GM21447 (cell line): Measurements from ENCODE around the gene MATN1.

Experiments used
- ATAC-seq: cut with Tn5 transposase; IDR thresholded peaks from one replicate; pipeline ENCODE4 v1.9.1; 2021; ENCODE audit not compliant: unreplicated experiment

The MATN1 gene

DNA sequence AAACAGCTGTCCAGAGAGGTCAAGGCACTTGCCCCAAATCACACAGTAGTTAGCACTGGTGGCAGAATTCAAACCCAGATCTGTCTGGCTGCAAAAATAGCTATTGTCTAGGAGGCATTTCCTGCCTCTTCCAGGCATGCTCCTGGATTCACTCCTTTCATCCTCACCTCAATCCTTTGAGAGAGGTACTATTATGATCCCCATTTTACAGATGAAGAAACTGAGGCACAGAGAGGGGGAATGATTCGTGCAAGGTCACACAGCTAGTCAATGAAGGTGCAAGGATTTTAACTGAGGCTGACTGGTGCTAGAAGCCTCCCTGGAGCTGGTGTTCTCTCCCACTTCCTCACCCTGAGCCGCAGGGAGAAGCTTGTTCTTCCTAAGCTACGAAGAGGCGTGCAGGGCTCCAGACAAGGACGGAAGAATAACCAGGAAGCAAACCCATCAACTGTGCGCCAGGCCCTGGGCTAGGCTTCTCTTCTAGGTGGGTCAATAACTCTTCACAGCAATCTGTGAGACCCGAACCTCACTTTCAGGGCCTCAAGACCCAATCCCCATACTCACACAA is 34.8 kb upstream of the MATN1 start:
- no peak for ATAC-seq

DNA sequence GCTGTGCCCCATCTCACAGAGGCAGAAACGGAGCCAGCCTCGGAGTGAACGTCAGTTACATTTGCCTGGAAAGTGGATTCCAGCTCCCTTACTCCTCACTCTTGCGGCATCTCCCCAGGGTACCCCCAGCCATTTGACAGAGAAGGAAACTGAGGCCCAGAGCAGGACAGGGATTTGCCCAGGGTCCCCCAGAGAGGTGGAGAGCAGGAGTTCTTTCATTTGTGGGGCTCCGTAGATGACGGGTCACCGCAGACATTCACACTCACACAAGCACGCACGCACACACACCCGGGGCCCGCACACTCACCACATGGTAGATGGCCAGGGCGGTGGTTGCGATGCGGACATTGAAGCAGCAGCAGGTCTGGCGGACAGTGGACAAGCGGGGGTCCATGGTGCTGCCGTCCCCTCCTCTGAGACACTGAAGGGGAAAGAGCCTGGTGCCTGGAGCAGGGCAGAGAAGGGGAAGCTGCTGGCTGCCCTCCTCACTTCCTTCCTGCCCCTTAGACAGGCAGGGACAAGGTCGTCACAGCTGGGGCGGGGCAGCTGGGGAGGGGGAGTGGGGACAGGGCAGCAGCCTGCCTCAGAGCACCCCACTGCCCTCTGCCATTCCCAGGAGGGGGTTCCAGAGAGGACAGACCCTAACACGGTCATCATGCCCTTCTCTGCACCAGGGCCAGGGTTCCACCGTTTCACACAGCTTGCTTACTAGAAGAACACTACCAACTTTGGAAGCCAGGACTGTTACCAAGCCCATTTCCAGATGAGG is 34.2 kb upstream of the MATN1 start, which contains the start of gene LAPTM5:
Gene LAPTM5, minus strand, starts transcription at position 423 of the 769 bp plus-strand sequence. Its CDS starts 29 bp downstream, at position 394.
- ATAC-seq, result no peak

DNA sequence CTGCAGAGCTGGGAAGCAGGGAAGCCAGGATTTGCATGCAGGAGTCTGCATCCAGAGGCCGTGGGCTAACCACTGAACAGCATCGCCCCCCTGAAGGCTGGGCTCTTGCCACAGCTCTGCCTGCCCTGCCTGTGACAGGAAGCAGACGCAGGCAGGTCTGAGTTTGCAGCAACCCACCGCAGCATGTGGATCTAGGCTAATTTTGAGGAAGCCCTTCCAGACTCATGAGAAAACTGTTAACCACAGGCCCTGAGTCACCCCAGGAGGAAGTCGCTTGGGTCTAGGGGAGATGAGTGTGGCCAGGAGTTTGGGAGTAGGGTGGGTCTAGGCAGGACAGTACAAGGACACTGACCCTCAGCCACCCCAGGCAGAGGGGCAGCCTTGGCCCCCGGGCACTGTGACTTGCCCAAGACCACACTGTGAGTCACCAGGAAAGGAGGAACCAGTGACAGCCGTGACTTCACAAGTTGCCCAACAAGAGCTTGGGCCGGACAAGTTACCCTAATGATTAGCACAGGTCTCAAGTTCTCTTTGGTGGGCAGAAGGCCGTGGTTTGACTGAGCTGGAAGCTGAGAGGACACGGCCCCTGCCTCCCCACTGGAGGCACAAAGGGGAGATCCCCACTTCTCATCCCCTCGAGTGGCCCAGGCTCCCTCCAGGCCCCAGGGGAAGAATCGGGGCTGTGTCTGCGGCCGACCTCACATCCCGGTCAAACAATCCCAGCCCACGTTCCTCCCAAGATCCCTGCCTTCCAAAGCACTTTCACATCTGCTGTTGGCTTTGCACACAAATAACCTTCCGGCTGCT is 33.4 kb upstream of the MATN1 start:
- no peak for ATAC-seq

DNA sequence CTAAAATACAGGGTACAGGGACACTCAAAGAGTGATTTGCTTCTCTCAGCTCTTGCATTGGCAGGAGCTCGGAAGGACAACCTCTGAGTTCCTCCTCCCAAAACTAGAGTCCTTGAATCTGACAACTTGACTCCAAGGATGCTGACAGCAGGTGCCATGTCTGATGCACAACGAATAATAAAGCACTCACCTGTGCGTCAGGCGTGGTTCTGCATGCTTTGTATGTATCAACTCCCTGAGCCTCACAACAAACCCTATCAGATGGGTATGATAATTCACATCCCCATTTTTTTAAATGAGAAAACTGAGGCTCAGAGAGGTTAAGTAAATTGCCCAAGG is 32.8 kb upstream of the MATN1 start:
- no peak for ATAC-seq

DNA sequence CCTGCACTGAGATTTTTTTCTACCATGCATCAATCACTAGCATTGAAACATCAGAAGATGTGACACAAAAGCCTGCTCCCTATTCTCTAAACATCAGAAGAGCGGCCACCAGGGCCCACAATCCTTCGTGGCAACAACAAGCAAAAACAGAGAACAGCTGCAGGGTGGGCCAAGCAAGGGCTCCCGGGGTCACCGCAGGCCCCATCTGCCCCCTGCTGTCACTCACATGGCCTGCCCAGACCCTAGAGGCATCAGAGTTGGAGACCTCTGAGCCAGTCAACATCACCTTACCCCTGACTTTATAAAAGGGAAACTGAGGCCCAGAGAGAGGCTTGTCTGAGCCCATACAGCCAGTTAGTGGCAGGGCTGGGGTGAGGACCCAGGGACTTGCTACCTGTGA is 32.4 kb upstream of the MATN1 start:
- ATAC-seq, result no peak

DNA sequence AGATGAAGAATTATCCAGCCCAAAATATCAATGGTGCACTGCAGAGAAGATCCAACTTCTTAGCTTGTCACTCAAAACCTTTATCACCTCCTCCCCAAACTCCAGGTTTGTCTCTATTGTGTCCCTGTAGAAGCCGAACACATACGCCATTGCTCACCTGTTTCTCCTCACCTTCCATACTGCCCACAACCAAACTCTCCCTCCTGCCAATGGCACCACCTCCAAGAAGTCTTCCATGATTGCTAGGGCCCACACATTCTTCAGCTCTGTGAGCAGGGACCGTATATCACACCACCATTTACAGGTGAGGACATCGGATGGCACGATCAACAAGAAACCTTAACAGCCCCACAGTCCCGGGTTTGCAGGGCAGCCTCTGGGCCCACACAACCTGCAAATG is 31.9 kb upstream of the MATN1 start:
- no peak for ATAC-seq

DNA sequence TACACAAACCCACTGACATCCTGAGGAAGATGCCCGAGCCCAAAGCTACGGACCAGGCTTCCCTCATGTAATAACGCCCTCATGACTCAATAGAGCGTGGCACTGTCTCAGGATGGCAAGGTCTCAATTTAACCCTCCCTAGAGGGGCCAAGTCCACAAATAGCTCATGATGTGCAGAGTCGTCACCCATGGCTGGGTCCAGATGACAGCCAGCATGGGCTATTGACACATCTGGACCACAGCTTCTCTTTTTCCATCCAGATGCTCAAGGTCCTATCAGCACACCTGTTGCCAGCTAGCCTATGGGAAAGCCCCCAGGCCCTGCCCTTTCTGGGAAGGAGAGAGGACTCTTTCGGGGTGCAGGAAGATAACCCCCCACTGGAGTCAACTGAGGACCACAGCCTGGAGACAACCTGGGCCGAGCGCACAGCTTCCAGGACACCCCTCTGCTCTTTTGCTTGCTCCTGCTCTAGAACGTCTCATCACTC is 31.3 kb upstream of the MATN1 start:
- ATAC-seq, result peak; percentile 41

DNA sequence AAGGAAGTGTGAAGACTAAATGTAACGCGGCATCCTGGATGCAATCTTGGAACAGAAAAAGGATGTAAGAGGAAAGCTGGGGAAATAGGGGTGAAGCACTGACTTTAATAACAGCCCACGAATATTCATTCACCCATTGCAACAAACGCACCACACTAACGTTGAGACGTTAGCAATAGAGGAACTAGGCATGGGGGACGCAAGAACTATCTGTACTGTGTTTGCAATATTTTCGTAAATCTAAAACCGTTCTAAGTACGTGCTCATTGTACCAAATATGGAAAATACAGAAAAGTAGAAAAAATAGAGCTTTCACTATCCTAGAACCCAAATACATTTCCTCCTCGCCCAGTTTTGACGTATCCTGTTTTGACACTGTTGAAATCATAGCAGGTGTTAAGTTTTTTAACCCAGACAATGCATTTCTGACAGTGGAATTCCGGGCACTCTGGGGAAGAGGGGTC is 30.3 kb upstream of the MATN1 start:
- ATAC-seq, result no peak

DNA sequence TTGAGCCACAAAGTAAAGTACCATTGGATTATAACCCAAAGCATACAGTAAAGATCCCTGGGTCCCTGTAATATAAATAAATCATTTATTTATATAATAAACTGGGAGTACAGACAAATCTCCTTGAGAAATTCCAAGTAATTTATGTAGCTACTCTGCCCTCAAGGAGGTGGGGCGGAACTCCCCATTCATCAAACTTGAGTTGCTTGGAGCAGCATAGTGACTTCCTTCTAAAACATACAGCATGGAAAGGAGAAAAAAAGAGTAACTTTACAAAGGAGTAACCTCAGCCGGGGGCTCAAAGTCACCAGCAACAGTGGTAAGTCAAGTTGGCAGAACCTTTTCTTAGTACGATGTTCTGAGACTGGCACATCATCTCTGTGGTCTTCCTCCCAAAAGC is 29.7 kb upstream of the MATN1 start:
- ATAC-seq, result no peak

DNA sequence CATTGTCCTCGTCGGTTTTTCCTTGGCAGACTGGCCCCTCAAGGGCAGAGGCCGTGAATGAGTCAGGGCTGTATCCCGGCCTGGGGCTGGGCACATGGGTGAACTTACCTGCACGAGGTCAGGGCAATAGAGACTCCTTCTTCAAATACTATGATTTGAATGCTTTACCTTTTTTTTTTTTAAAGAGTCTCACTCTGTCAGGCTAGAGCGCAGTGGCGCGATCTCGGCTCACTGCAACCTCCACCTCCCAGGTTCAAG is 29.2 kb upstream of the MATN1 start:
- no peak for ATAC-seq

DNA sequence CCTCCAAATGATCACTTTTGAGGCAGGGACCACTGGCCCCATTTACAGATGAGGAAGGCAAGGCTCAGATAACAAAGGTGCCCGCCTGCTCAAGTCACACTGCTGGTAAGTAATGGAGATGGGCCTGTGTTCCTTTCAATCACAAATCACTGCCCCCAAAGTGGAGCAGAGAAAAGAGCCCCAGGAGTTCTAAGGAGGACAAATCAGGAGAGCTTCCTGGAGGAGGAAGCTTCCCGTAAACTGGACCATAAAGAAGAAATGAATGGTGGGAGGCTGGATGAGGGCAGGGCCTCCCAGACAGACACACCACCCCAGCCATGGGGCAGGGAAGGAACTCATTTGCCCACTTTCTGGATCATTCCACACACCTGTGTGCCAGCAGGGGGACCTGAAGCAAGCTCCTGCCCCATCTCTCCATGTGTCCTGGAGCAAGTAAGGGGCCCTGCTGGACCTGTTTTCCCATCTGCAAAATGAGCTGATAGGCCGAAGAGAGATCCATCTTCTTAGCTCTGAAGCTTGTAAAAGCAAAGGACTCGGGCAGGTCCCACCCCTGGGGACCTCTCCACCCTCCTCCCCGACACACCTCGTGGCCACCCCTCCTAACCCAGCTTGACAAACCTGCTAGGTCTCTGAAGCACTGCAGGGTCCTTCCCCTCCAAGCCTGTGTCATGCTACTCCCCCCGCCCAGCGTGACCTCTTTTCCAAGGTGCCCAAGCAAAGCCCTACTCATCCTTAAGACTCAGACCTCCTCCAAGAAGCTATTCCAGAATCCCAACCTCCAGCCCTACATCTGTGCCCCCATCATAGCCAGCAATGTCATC is 28.7 kb upstream of the MATN1 start:
- ATAC-seq, result no peak

DNA sequence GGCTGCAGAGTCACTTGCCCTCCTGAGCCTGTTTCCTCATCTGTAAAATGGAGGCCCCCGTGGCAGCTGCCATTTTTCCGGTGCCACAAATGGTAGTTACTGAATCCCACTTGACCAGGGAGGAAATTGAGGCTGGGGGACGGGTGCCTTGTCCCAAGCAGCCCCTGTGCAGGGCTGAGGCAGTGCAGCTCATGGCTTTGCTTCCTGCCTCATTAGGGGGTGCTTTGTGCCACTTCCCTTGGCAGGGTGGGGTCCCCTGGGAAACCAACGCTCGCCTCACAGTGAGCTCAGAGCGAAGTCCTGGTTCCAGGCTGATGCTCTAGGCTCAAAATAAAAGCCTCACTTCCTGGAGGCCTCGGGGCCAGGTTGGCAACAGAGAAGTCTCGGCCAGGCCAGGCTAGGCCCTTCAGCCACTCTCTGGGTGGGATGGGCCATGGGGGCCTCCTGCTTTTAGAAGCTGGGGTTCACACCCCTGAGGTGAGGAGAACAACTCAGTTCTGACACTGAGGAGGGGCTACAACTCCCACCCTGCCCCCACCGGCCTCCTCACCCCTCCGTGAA is 27.4 kb upstream of the MATN1 start:
- ATAC-seq, result no peak

DNA sequence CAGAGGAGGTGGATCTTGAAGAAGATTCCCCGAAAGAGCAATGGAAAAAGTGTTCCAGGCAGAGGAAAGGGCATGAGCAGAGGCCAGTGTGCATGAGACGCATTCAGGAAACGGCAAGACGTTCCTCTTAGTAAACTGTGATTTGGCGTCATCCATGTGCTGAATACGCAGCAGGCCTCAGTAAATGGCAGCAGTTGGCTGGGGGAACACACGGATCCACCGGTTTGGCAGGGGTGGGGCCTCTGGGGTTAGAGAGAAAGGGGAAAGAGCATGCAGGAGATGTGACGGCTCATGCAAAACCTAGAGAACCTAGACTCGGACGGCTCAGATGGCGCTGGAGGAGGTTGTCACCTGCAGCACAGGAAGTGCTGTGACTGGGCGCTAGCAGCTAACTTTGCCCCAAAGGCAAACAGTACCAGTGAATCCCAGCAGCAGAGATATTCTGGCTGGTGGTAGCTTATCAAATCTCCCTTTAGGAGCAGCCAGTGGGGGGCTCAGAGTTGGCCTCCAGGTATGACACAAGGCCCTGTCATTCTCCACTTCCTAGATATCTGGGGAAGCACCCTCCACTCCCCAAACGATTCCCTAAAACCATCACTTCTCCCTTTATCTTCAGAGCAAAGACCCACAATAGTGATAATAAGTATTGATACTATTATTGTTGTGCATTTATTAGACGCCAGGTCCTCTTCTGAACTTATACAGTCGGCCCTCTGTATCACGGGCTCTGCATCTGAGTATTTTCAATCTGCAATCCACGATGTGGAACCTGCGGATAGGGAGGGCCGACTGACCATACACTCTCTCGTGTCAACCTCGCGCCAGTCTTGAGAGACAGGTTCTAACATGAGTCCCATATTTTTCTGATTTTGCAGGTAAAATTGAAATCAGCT is 26.6 kb upstream of the MATN1 start:
- ATAC-seq, result peak; percentile 33

DNA sequence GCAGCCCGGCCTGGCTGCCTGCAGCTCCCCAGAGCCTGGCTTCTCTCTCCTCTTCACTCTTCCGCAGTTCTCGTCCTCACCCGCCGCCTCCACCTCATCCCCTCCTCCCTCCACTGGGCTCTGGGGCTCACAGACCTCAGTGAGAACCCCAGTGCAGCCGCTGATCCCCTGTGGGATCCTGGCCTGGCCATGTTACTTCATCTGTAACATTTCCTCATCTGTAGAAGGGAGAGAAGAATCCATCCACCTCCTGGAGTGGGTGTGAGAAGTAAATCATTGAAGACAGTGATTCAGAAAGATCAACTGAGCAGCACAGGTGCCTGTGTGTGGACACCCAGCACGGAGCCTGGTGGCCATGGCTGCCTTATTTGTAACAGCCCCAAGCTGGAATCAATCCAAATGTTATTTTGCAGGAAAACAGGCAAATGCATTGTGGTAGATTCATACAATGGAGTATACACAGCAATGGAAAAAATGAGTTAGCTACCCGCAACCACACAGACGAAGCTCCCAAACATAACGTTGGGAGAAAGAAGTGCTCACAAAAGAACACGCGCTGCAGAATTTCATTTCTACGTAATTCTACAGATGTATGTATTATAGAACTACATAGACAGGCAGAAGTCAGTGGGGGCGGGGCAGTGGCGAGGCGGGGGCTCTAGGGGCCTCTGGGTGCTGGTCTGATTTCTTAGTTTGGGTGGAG is 25.5 kb upstream of the MATN1 start:
- no peak for ATAC-seq

DNA sequence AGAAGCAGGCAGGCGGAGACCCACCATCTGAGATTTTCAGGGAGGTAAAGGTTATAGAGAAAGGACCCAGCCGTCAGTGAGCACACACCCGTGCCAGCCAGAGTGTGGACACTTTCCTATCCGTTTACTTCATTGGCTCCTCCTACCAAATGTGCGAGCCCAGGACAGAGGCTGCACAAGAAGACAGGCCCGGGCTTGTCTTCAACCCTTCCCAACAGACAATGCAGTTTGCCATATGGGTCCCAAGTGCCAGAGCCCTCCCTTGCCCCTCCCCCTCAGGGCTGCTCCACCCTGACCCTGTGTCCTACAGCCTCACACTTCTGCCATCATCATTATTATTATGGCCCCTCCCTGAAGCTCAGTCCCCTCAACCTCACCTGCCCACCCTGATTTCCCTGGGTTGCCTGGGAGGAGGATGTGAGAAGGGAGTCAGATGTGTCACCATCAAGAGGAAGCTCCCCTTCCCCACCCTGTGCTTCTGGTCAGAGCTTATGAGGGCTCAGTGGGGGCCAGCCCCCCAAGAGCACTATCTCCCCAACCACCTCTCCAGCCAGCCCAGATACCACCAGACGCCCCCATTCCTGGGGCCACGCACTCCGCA is 24.8 kb upstream of the MATN1 start:
- ATAC-seq, result no peak

DNA sequence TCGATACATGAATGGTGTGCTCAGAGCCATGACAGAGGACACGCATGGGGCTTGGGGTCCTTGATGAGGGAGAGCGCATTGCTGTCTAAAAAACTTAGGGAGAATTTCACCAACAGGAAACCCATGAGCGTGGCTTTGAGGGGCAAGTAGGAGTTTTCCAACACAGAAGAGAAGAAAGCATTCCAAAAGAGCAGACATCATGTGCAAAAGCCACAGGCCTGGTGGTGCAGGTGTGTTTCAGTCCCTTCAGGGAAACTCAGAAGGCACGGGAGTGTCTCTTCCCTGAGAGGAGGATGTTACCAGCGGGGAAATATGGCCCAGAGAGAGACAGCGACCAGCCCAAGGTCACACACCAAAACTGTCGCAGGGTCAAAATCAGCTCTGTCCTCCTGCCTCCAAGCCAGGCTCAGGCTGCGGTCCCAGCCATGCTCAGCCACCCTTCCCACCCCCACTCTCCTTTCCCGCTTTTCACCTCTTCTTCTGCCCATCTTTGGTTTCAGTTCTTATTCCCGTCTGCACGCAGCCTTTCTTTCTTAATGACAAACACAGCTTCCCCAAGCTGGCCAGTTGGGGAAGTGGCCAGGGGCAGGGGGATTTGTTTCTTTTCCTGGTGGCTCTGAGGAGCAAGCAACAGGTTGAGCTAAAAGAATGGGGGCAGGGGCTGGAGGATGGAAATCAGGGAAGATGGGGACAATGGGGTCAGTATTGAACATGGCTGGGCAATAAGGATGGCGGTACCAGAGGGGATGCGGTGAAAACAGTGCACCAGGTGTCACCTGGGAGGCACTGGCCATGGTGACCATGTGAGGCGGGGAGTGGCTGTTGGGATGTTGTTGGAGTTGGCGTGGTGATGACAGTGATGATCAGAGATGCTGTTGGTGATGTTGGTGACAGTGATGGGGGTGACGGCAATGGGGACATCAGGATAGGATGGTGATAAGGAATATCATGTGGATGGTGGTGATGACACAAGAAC is 23.9 kb upstream of the MATN1 start:
- ATAC-seq, result no peak

DNA sequence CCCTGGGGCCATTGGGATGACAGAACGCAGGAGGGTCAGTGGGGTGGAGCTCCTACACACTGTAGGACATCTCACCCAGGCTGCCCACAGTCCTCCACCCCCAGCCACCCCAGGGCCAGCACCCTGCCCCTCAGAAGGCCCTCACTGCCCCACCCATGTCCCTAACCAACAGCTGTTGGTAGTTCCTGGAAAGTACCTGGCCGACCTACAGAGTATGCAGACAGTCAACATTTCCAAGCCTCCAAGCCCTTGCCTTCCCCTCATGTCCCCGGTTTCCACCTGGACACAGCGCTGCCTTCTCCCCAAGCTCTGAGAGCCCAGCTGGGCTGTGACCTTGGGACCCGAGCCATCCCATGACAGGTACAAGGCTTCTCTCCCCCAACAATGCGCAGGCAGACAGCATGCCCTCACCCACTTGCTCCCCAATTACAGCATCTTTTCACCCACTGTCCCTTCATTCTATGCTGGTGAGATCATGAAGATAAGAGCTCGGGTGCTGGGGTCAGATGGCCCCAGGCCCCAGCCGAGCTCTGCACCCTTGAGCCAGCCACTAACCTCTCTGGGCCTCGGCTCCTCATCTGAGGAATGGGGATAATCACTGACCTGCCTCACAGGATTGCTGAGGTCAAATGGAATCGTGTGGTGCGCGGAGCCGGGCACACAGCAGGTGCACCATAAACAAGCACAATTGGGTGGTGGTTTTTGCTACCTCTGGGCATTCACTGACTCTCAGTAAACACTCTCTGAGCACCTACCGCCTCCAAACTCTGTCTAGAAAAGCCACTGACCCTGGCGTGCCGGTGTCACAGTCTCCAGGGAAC is 23.0 kb upstream of the MATN1 start:
- no peak for ATAC-seq
